H9 (cell line): ENCODE measurements around the gene FAM24B. TPM values are rescaled to one million over a fixed set of nuclear protein-coding genes. Genes with fewer than 3 reads are reported as not detected.

Source experiments
- DNase-seq: peaks from one replicate; pipeline ENCODE4 v3.0.0-alpha.2; 2017
- H2AFZ ChIP-seq: one replicate; pipeline ENCODE4 v1.6.1; 2013; ENCODE audit warnings: mild to moderate bottlenecking, low read length, control low read depth, moderate library complexity
- H2AK5ac ChIP-seq: 2 replicates; pipeline ENCODE4 v1.6.1; 2013; ENCODE audit warnings: low read length, control low read depth, mixed read lengths; ENCODE audit not compliant: insufficient read length
- H2BK120ac ChIP-seq: one replicate; pipeline ENCODE4 v1.6.1; 2013; ENCODE audit warnings: low read depth, mild to moderate bottlenecking, low read length, control low read depth, inconsistent platforms; ENCODE audit not compliant: poor library complexity, severe bottlenecking
- H2BK12ac ChIP-seq: 2 replicates; pipeline ENCODE4 v1.6.1; 2013; ENCODE audit warnings: low read length, control low read depth, mixed read lengths, low read depth; ENCODE audit not compliant: insufficient read length
- H2BK15ac ChIP-seq: 2 replicates; pipeline ENCODE4 v1.6.1; 2013; ENCODE audit warnings: low read depth, low read length, control low read depth
- H2BK20ac ChIP-seq: one replicate; pipeline ENCODE4 v1.6.1; 2013; ENCODE audit warnings: low read depth, mild to moderate bottlenecking, low read length, control low read depth, inconsistent platforms; ENCODE audit not compliant: poor library complexity, severe bottlenecking
- H2BK5ac ChIP-seq: 2 replicates; pipeline ENCODE4 v1.6.1; 2013; ENCODE audit warnings: low read length, control low read depth, mixed read lengths; ENCODE audit not compliant: insufficient read length
- H3K14ac ChIP-seq: 2 replicates; pipeline ENCODE4 v1.6.1; 2013; ENCODE audit warnings: low read length, control low read depth; ENCODE audit not compliant: insufficient read depth
- H3K18ac ChIP-seq: 2 replicates; pipeline ENCODE4 v1.6.1; 2013; ENCODE audit warnings: low read depth, mild to moderate bottlenecking, mixed read lengths, low read length, control low read depth; ENCODE audit not compliant: insufficient read length
- H3K23ac ChIP-seq: 2 replicates; pipeline ENCODE4 v1.6.1; 2013; ENCODE audit warnings: low read length, control low read depth, mixed read lengths, low read depth; ENCODE audit not compliant: insufficient read length
- H3K23me2 ChIP-seq: 2 replicates; pipeline ENCODE4 v1.6.1; 2013; ENCODE audit warnings: low read depth, mild to moderate bottlenecking, mixed read lengths, low read length, control low read depth; ENCODE audit not compliant: insufficient read length, poor library complexity, severe bottlenecking
- H3K27ac ChIP-seq: 2 replicates; pipeline ENCODE4 v1.5.1; 2013; ENCODE audit warnings: low read length, control low read depth, mixed read lengths, low read depth; ENCODE audit not compliant: insufficient read length
- H3K27me3 ChIP-seq: 2 replicates; pipeline ENCODE4 v1.6.1; 2013; ENCODE audit warnings: low read length, control low read depth, inconsistent platforms; ENCODE audit not compliant: insufficient read depth
- H3K4ac ChIP-seq: 2 replicates; pipeline ENCODE4 v1.6.1; 2013; ENCODE audit warnings: low read depth, mild to moderate bottlenecking, control low read depth, inconsistent platforms, low read length, moderate library complexity
- H3K4me1 ChIP-seq: 2 replicates; pipeline ENCODE4 v1.6.1; 2013; ENCODE audit warnings: low read length, control low read depth, inconsistent platforms; ENCODE audit not compliant: insufficient read depth
- H3K4me2 ChIP-seq: 2 replicates; pipeline ENCODE4 v1.6.1; 2013; ENCODE audit warnings: low read length, control low read depth, mixed read lengths; ENCODE audit not compliant: insufficient read length, insufficient read depth
- H3K56ac ChIP-seq: 2 replicates; pipeline ENCODE4 v1.6.1; 2013; ENCODE audit warnings: low read depth, mild to moderate bottlenecking, mixed read lengths, low read length, control low read depth; ENCODE audit not compliant: insufficient read length
- H3K79me1 ChIP-seq: 2 replicates; pipeline ENCODE4 v1.6.1; 2013; ENCODE audit warnings: low read depth, mild to moderate bottlenecking, moderate library complexity, low read length, control low read depth, inconsistent platforms; ENCODE audit not compliant: insufficient read depth, poor library complexity, severe bottlenecking
- H3K79me2 ChIP-seq: 2 replicates; pipeline ENCODE4 v1.6.1; 2013; ENCODE audit warnings: low read length, control low read depth, inconsistent platforms; ENCODE audit not compliant: insufficient read depth
- H3K9ac ChIP-seq: 2 replicates; pipeline ENCODE4 v1.6.1; 2013; ENCODE audit warnings: low read length, control low read depth, mixed read lengths; ENCODE audit not compliant: insufficient read length; ENCODE audit errors: extremely low read depth
- H3K9me3 ChIP-seq: one replicate; pipeline ENCODE4 v1.6.1; 2013; ENCODE audit warnings: low read depth, low read length, inconsistent platforms; ENCODE audit not compliant: control insufficient read depth
- H3T11ph ChIP-seq: one replicate; pipeline ENCODE4 v1.6.1; 2013; ENCODE audit warnings: mild to moderate bottlenecking, low read length, control low read depth, inconsistent platforms
- H4K20me1 ChIP-seq: one replicate; pipeline ENCODE4 v1.6.1; 2013; ENCODE audit not compliant: control insufficient read depth, insufficient read length, insufficient read depth
- H4K5ac ChIP-seq: 2 replicates; pipeline ENCODE4 v1.6.1; 2013; ENCODE audit warnings: low read depth, mild to moderate bottlenecking, mixed read lengths, low read length, control low read depth; ENCODE audit not compliant: insufficient read length
- H4K8ac ChIP-seq: replicated peaks from 2 replicates; pipeline ENCODE4 v1.6.1; 2013; ENCODE audit warnings: low read length, control low read depth, mixed read lengths, low read depth; ENCODE audit not compliant: insufficient read length
- H4K91ac ChIP-seq: 2 replicates; pipeline ENCODE4 v1.6.1; 2013; ENCODE audit warnings: low read depth, mild to moderate bottlenecking, moderate library complexity, mixed read lengths, low read length, control low read depth; ENCODE audit not compliant: insufficient read length
- H3K27ac Mint-ChIP-seq, 3 experiments: 2 replicates in 2 of 3; 3 replicates in 1 of 3; pipeline ENCODE4 v1.8.0; 2020 to 2021; ENCODE audit warnings: mixed read lengths in 3 of 3, mild to moderate bottlenecking in 1 of 3, moderate library complexity in 1 of 3
- H3K27me3 Mint-ChIP-seq: 2 replicates; pipeline ENCODE4 v1.8.0; 2021; ENCODE audit warnings: low read depth, mild to moderate bottlenecking, moderate library complexity, mixed read lengths
- H3K36me3 Mint-ChIP-seq, 3 experiments: 2 replicates in 2 of 3; 3 replicates in 1 of 3; pipeline ENCODE4 v1.8.0; 2020 to 2021; ENCODE audit warnings: low read depth in 3 of 3, mixed read lengths in 3 of 3; ENCODE audit not compliant: insufficient read depth in 1 of 3
- H3K4me1 Mint-ChIP-seq, 2 experiments: 2 replicates each; pipeline ENCODE4 v1.8.0; 2020; ENCODE audit warnings: mixed read lengths in 2 of 2
- H3K4me3 Mint-ChIP-seq, 2 experiments: 2 replicates in 1 of 2; 3 replicates in 1 of 2; pipeline ENCODE4 v1.8.0; 2020 to 2021; ENCODE audit warnings: mild to moderate bottlenecking in 2 of 2, mixed read lengths in 2 of 2, moderate library complexity in 1 of 2
- H3K9me3 Mint-ChIP-seq, 2 experiments: 2 replicates in 1 of 2; 3 replicates in 1 of 2; pipeline ENCODE4 v1.8.0; 2020; ENCODE audit warnings: mild to moderate bottlenecking in 2 of 2, mixed read lengths in 2 of 2, moderate library complexity in 1 of 2
- CTCF ChIP-seq: fragments of 200-600 bp; sonication (generic); conservative IDR thresholded peaks from 3 replicates; pipeline ENCODE4 v1.8.0; 2021; ENCODE audit warnings: antibody characterized with exemption, mild to moderate bottlenecking
- WGBS: extraction: QIAGEN DNeasy Blood & Tissue Kit; methylation state at CpG from one replicate; pipeline ENCODE4 v1.1.7; 2013; ENCODE audit warnings: missing lambda C conversion rate, low lambda C conversion rate, mixed read lengths; ENCODE audit not compliant: insufficient read length; ENCODE audit errors: extremely low coverage; 5-methylcytosine and 5-hydroxymethylcytosine counted together
- total RNA-seq: library from RNA; stranded (reverse); gene quantifications from 2 replicates; pipeline ENCODE4 v1.2.1, GENCODE V29; 2021

Gene FAM24B
- total RNA-seq, 1 experiment from 2014 or later = not detected

- Histone ChIP-seq H2AFZ (no peak overlapping the region), H3K23ac (no peak overlapping the region), H3K9me3 (no peaks in the 10 kb centered on the region), H4K91ac (no peak overlapping the region), H2AK5ac (no peak overlapping the region), H3K4me1 (no peaks in the 10 kb centered on the region), H2BK12ac (no peak overlapping the region), H3K79me2 (no peaks in the 10 kb centered on the region), H2BK15ac (no peak overlapping the region), H3K27ac (no peak overlapping the region), H4K8ac (no peak overlapping the region), H3K27me3 (no peaks in the 10 kb centered on the region), H3K14ac (no peak overlapping the region), H4K5ac (no peak overlapping the region), H3K56ac (no peak overlapping the region), H3K79me1 (no peaks in the 10 kb centered on the region), H3T11ph (no peak overlapping the region), H3K23me2 (no peaks in the 10 kb centered on the region), H2BK20ac (no peak overlapping the region), H3K4me2 (no peak overlapping the region), H3K9ac (no peak overlapping the region), H4K20me1 (no peaks in the 10 kb centered on the region), H2BK120ac (no peak overlapping the region), H3K18ac (no peak overlapping the region), H3K4ac (no peak overlapping the region), H2BK5ac (no peak overlapping the region)
- H3K27me3 Mint-ChIP-seq = 0 out of 2 replicates have a peak, but pooled peaks cover 2% of the 10 kb centered on the region
- no peak for DNase-seq
- no peaks in the 10 kb centered on the region for H3K36me3 Mint-ChIP-seq
- WGBS = no CpG with 5 or more reads among the region's 5 CpGs
- peaks cover 0 to 6% of the 10 kb centered on the region in 2 experiments; a peak in 2 of 4 replicates for H3K4me1 Mint-ChIP-seq
- H3K9me3 Mint-ChIP-seq = no peaks in the 10 kb centered on the region
- H3K27ac Mint-ChIP-seq = no peak overlapping the region
- no peak overlapping the region for H3K4me3 Mint-ChIP-seq
- no peak for TF ChIP-seq CTCF
These were observed 15.0 kb upstream of the FAM24B start for GRCh38 chr10:122894261-122894944.
